CD8-positive, alpha-beta memory T cell (primary cell): ENCODE measurements around the gene MLLT3. TPM values are rescaled to one million over a fixed set of nuclear protein-coding genes. Genes with fewer than 3 reads are reported as not detected.

Source experiments
- CTCF ChIA-PET: fragments of 350-600 bp; sonication (Branson Sonifier 250); formaldehyde crosslinking; loops from one replicate; lab custom pipeline; 2021; ENCODE audit warnings: antibody characterized with exemption; lab: Charles Lee
- POLR2A ChIA-PET: fragments of 350-600 bp; sonication (Branson Sonifier 250); formaldehyde crosslinking; loops from one replicate; lab custom pipeline; 2021; ENCODE audit warnings: antibody characterized with exemption; lab: Charles Lee
- DNase-seq, 5 donors: peaks; one replicate each; pipeline versions ENCODE4 v3.0.0 to v3.0.0-alpha.2; 2020 to 2022; ENCODE audit warnings: mixed read lengths in 1 of 5
- H3K27ac ChIP-seq: one replicate; pipeline ENCODE4 v1.7.0; 2013; ENCODE audit warnings: low read depth, mild to moderate bottlenecking, low read length, moderate library complexity
- H3K27me3 ChIP-seq: 2 replicates; pipeline ENCODE4 v1.7.0; 2013; ENCODE audit warnings: low read length, mild to moderate bottlenecking; ENCODE audit not compliant: insufficient read depth, poor library complexity, severe bottlenecking
- H3K36me3 ChIP-seq: 2 replicates; pipeline ENCODE4 v1.7.0; 2013; ENCODE audit warnings: mild to moderate bottlenecking, low read length, moderate library complexity; ENCODE audit not compliant: insufficient read depth
- H3K4me1 ChIP-seq: 2 replicates; pipeline ENCODE4 v1.7.0; 2013; ENCODE audit warnings: mild to moderate bottlenecking, low read length, moderate library complexity; ENCODE audit not compliant: insufficient read depth
- H3K4me3 ChIP-seq: 2 replicates; pipeline ENCODE4 v1.7.0; 2013; ENCODE audit warnings: mild to moderate bottlenecking, low read length
- H3K9me3 ChIP-seq: 2 replicates; pipeline ENCODE4 v1.7.0; 2013; ENCODE audit warnings: mild to moderate bottlenecking, low read length
- H3K27ac Mint-ChIP-seq, 8 donors: one replicate each; pipeline ENCODE4 v1.8.0; 2020 to 2021; ENCODE audit warnings: mixed read lengths in 8 of 8, mild to moderate bottlenecking in 6 of 8, inconsistent platforms in 3 of 8, moderate library complexity in 3 of 8
- H3K27me3 Mint-ChIP-seq, 2 donors: one replicate each; pipeline ENCODE4 v1.8.0; 2020 to 2021; ENCODE audit warnings: mixed read lengths in 2 of 2, mild to moderate bottlenecking in 1 of 2, moderate library complexity in 1 of 2
- H3K36me3 Mint-ChIP-seq, 3 donors: one replicate each; pipeline ENCODE4 v1.8.0; 2020 to 2021; ENCODE audit warnings: mixed read lengths in 3 of 3, inconsistent platforms in 1 of 3, mild to moderate bottlenecking in 1 of 3
- H3K4me1 Mint-ChIP-seq, 3 donors: one replicate each; pipeline ENCODE4 v1.8.0; 2020 to 2021; ENCODE audit warnings: mixed read lengths in 3 of 3, inconsistent platforms in 1 of 3, mild to moderate bottlenecking in 1 of 3
- H3K4me3 Mint-ChIP-seq, 7 donors: one replicate each; pipeline ENCODE4 v1.8.0; 2020 to 2021; ENCODE audit warnings: mixed read lengths in 7 of 7, mild to moderate bottlenecking in 6 of 7, moderate library complexity in 4 of 7, inconsistent platforms in 2 of 7
- H3K9me3 Mint-ChIP-seq, 5 donors: one replicate each; pipeline ENCODE4 v1.8.0; 2020 to 2022; ENCODE audit warnings: mixed read lengths in 5 of 5, mild to moderate bottlenecking in 3 of 5, moderate library complexity in 2 of 5, inconsistent platforms in 1 of 5
- polyA plus RNA-seq: library from polyadenylated mRNA; unstranded; fragments of 300-500 nt; fragmentation: Illumina TruSeq; gene quantifications from one replicate; pipeline ENCODE4 v1.2.3, GENCODE V29; 2021
- total RNA-seq, 2 experiments: library from RNA; stranded (reverse); gene quantifications; one replicate each; pipeline ENCODE4 v1.2.3, GENCODE V29; 2021

The MLLT3 gene
- total and polyA plus RNA-seq, 3 experiments from 2014 or later = 24.6 to 37.0 (median 36.8) TPM

DNA sequence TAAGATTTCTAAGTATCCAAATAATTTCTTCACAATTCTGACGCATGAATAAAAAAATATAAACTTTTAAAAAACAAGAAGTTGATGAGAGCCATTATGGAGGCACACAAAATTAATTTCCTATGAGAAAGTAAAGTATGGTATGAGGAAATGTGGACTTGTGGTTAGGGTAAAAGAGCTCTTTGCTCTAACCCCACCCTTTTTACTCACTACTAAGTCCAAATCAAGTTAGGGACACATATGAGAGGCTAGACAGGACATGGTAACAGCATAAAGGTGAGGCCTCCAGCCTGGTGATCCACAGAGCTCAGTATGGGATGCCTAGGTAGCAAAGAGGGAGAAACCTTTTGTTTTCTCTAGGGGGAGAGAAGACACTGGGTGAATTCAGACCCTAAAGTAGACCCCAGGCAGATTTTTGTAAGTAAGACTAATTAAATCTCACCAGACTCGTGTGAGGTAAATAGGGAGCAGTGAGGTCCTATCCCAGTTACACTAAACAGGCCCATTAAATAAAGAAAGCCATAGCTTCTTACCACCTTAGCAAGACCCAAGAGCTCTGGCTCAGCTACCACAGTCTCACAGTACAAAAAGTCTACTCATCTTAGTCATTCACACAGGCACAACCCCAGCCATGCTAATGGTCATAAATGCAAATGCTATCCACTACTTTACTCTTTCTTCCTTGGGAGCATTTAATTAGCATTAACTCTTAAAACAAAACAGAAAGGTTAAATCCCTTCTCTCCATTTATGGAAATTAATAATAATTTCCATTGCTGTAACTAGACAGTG is 42.6 kb downstream of the MLLT3 start:
- H3K27me3 ChIP-seq = no peaks in the 10 kb centered on the region
- POLR2A ChIA-PET = interaction anchor here (0.6 to 1.3 kb wide), 2 partner anchors 43 to 120 kb away, joined by 4 to 6 read pairs; no protein-coding TSS in a partner anchor
- no peak overlapping the region for H3K4me3 ChIP-seq
- CTCF ChIA-PET = no interaction called here
- H3K4me1 ChIP-seq = peaks cover 13% of the 10 kb centered on the region
- H3K27ac Mint-ChIP-seq = peak overlapping the region in 2 of 8 donors; percentile 36 to 58
- H3K9me3 Mint-ChIP-seq = peaks cover 0 to 6% (median 3%) of the 10 kb centered on the region in 5 donors
- no peak overlapping the region for H3K27ac ChIP-seq
- H3K27me3 Mint-ChIP-seq = no peaks in the 10 kb centered on the region
- H3K36me3 Mint-ChIP-seq = peaks cover 22 to 40% (median 26%) of the 10 kb centered on the region in 3 donors
- no peaks in the 10 kb centered on the region for H3K36me3 ChIP-seq
- no peaks in the 10 kb centered on the region for H3K9me3 ChIP-seq
- H3K4me3 Mint-ChIP-seq = no peak overlapping the region
- peaks cover 63 to 85% (median 81%) of the 10 kb centered on the region in 3 donors for H3K4me1 Mint-ChIP-seq
- no peak for DNase-seq

- CTCF ChIA-PET = no interaction called here
- peaks cover 5% of the 10 kb centered on the region for H3K4me1 ChIP-seq
- Mint-ChIP-seq H3K9me3 (peaks cover 0 to 6% (median 3%) of the 10 kb centered on the region in 5 donors), H3K36me3 (peaks cover 14 to 26% (median 15%) of the 10 kb centered on the region in 3 donors), H3K4me1 (peaks cover 52 to 87% (median 86%) of the 10 kb centered on the region in 3 donors), H3K27ac (no peak overlapping the region), H3K27me3 (no peaks in the 10 kb centered on the region), H3K4me3 (peak overlapping the region in 2 of 7 donors; percentile 21 to 29)
- no peak overlapping the region for H3K4me3 ChIP-seq
- no peaks in the 10 kb centered on the region for H3K36me3 ChIP-seq
- POLR2A ChIA-PET = no interaction called here
- no peaks in the 10 kb centered on the region for H3K27me3 ChIP-seq
- no peak for DNase-seq
- no peaks in the 10 kb centered on the region for H3K9me3 ChIP-seq
- H3K27ac ChIP-seq = no peak overlapping the region
Measured at GRCh38 chr9:20573023-20573422, 49.3 kb downstream of the MLLT3 start.

- ChIA-PET CTCF (no interaction called here), POLR2A (no interaction called here)
- H3K27me3 Mint-ChIP-seq = no peaks in the 10 kb centered on the region
- Histone ChIP-seq H3K4me1 (peaks cover 5% of the 10 kb centered on the region), H3K27me3 (no peaks in the 10 kb centered on the region), H3K36me3 (no peaks in the 10 kb centered on the region), H3K9me3 (no peaks in the 10 kb centered on the region), H3K27ac (no peak overlapping the region), H3K4me3 (no peak overlapping the region)
- peaks cover 0 to 3% (median 0%) of the 10 kb centered on the region in 5 donors for H3K9me3 Mint-ChIP-seq
- H3K27ac Mint-ChIP-seq = no peak overlapping the region
- H3K36me3 Mint-ChIP-seq = peaks cover 4 to 9% (median 8%) of the 10 kb centered on the region in 3 donors
- peak overlapping the region in 1 of 7 donors; percentile 7 for H3K4me3 Mint-ChIP-seq
- DNase-seq = no peak
- peaks cover 59 to 89% (median 85%) of the 10 kb centered on the region in 3 donors for H3K4me1 Mint-ChIP-seq
Measured at GRCh38 chr9:20570756-20571155, 51.5 kb downstream of the MLLT3 start.

DNA sequence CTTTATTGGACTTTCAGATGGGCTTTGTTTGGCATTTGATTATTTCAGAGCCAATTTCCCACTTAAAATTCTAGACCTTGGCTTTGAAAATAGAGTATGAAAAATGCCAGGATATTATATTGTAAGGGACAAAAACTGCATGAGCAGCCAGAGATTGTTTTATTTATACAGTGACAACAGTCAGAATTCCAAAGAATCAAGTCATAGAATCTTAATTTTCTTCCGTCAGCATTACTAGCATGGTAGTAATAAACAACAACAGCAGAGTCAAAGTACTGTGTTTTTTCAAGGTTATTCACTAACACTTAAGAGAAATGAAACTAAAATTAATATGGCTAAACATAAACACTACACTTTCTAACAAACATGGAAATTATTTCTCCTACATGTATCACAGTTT is 52.2 kb downstream of the MLLT3 start:
- no peak overlapping the region for H3K27ac Mint-ChIP-seq
- Histone ChIP-seq H3K36me3 (no peaks in the 10 kb centered on the region), H3K4me1 (peaks cover 5% of the 10 kb centered on the region), H3K9me3 (no peaks in the 10 kb centered on the region), H3K4me3 (no peak overlapping the region), H3K27ac (no peak overlapping the region), H3K27me3 (no peaks in the 10 kb centered on the region)
- H3K9me3 Mint-ChIP-seq = peaks cover 0 to under 1% (median 0%) of the 10 kb centered on the region in 5 donors
- ChIA-PET CTCF (no interaction called here), POLR2A (no interaction called here)
- H3K4me1 Mint-ChIP-seq = peaks cover 63 to 90% (median 88%) of the 10 kb centered on the region in 3 donors
- H3K36me3 Mint-ChIP-seq = peaks cover under 1 to 7% (median 7%) of the 10 kb centered on the region in 3 donors
- DNase-seq = no peak
- H3K4me3 Mint-ChIP-seq = no peak overlapping the region
- H3K27me3 Mint-ChIP-seq = no peaks in the 10 kb centered on the region

GRCh38 chr9:20569525-20569924 is 52.8 kb downstream of the MLLT3 start:
- ChIA-PET POLR2A (no interaction called here), CTCF (no interaction called here)
- H3K27ac Mint-ChIP-seq = peak overlapping the region in 1 of 8 donors; percentile 82
- no peak overlapping the region for H3K4me3 Mint-ChIP-seq
- no peak for DNase-seq
- Histone ChIP-seq H3K27me3 (no peaks in the 10 kb centered on the region), H3K4me3 (no peak overlapping the region), H3K9me3 (no peaks in the 10 kb centered on the region), H3K4me1 (peaks cover 5% of the 10 kb centered on the region), H3K36me3 (no peaks in the 10 kb centered on the region), H3K27ac (no peak overlapping the region)
- no peaks in the 10 kb centered on the region for H3K9me3 Mint-ChIP-seq
- peaks cover 61 to 90% (median 88%) of the 10 kb centered on the region in 3 donors for H3K4me1 Mint-ChIP-seq
- no peaks in the 10 kb centered on the region for H3K27me3 Mint-ChIP-seq
- peaks cover 0 to 3% (median 1%) of the 10 kb centered on the region in 3 donors for H3K36me3 Mint-ChIP-seq

DNA sequence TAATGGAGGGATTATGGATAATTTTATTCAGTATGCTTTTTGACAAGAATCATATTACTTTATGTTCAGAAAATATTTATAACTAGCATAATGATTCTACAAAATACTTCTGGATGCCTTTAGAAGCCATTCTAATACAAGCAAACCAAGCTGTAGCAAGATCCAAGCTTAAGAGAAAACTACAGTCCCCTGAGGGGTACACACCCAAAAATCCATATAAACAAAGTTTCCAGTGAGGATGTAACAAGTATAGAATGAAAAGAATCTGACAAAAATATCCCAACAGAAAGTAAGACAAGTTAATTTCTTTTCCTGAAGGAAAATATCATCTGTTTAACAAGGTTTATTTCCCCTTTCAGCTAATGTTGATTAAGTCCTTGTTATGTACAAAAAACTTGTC is 53.9 kb downstream of the MLLT3 start:
- peaks cover 62 to 90% (median 88%) of the 10 kb centered on the region in 3 donors for H3K4me1 Mint-ChIP-seq
- ChIA-PET CTCF (no interaction called here), POLR2A (no interaction called here)
- H3K4me3 Mint-ChIP-seq = no peak overlapping the region
- no peak for DNase-seq
- no peaks in the 10 kb centered on the region for H3K36me3 ChIP-seq
- H3K9me3 Mint-ChIP-seq = no peaks in the 10 kb centered on the region
- H3K27me3 ChIP-seq = no peaks in the 10 kb centered on the region
- H3K36me3 Mint-ChIP-seq = peaks cover 0 to 3% (median 0%) of the 10 kb centered on the region in 3 donors
- H3K4me1 ChIP-seq = peaks cover 8% of the 10 kb centered on the region
- no peaks in the 10 kb centered on the region for H3K9me3 ChIP-seq
- no peaks in the 10 kb centered on the region for H3K27me3 Mint-ChIP-seq
- H3K27ac ChIP-seq = no peak overlapping the region
- H3K4me3 ChIP-seq = no peak overlapping the region
- H3K27ac Mint-ChIP-seq = peak overlapping the region in 1 of 8 donors; percentile 25

DNA sequence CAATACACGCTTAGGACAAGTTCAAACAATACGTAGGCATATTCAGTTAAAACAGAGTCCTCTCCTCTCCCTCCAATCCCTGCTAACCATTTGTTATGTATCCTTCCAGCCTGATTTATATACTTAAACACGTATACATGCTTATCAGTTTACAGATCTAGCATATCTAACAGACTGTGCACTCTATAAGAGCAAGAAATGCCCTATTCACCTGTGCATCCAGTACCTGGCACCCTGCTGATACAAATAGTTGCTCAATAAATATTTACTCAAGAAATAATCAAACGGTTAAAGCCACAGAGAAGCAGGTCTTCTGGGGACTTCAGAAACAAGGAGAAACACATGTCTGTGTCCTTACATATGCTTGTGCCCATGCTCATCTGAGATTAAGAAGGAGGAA is 55.9 kb downstream of the MLLT3 start:
- Mint-ChIP-seq H3K4me3 (no peak overlapping the region), H3K27me3 (no peaks in the 10 kb centered on the region), H3K36me3 (peaks cover 0 to 3% (median 0%) of the 10 kb centered on the region in 3 donors), H3K4me1 (peaks cover 68 to 94% (median 92%) of the 10 kb centered on the region in 3 donors), H3K9me3 (no peaks in the 10 kb centered on the region), H3K27ac (no peak overlapping the region)
- Histone ChIP-seq H3K27ac (no peak overlapping the region), H3K36me3 (no peaks in the 10 kb centered on the region), H3K4me1 (peaks cover 11% of the 10 kb centered on the region), H3K9me3 (no peaks in the 10 kb centered on the region), H3K27me3 (no peaks in the 10 kb centered on the region), H3K4me3 (no peak overlapping the region)
- ChIA-PET POLR2A (no interaction called here), CTCF (no interaction called here)
- DNase-seq = no peak

- peaks cover 0 to 3% (median 0%) of the 10 kb centered on the region in 3 donors for H3K36me3 Mint-ChIP-seq
- H3K9me3 ChIP-seq = no peaks in the 10 kb centered on the region
- CTCF ChIA-PET = interaction anchor here (0.5 kb wide), 1 partner anchor 624 kb away, joined by 3 read pairs; no protein-coding TSS in a partner anchor
Measured at GRCh38 chr9:20564650-20565049, 57.6 kb downstream of the MLLT3 start.

More at GRCh38 chr9:20564650-20565049, 57.6 kb downstream of the MLLT3 start:
- H3K36me3 ChIP-seq = no peaks in the 10 kb centered on the region
- H3K4me1 Mint-ChIP-seq = peaks cover 68 to 93% (median 93%) of the 10 kb centered on the region in 3 donors
- no peak overlapping the region for H3K4me3 Mint-ChIP-seq
- H3K27ac Mint-ChIP-seq = no peak overlapping the region
- DNase-seq = no peak
- H3K27me3 Mint-ChIP-seq = no peaks in the 10 kb centered on the region
- H3K27me3 ChIP-seq = no peaks in the 10 kb centered on the region
- H3K4me1 ChIP-seq = peaks cover 13% of the 10 kb centered on the region
- no peak overlapping the region for H3K4me3 ChIP-seq
- POLR2A ChIA-PET = no interaction called here
- H3K27ac ChIP-seq = no peak overlapping the region
- H3K9me3 Mint-ChIP-seq = no peaks in the 10 kb centered on the region
